Esophagus muscularis mucosa (tissue), 4 donors: ENCODE results near the gene SOAT2.

Source experiments
- CTCF ChIP-seq, 3 experiments: fragments of 200-600 bp in 2 of 3; fragments of 450-650 bp in 1 of 3; sonication (generic) in 2 of 3; IDR thresholded peaks; one replicate each; pipeline ENCODE4 v1.5.1; 2017 to 2019; ENCODE audit warnings: antibody characterized with exemption in 3 of 3, mild to moderate bottlenecking in 2 of 3, moderate library complexity in 1 of 3
- EP300 ChIP-seq: sonication (generic); formaldehyde crosslinking; IDR thresholded peaks from one replicate; pipeline ENCODE4 v1.6.1; 2017; ENCODE audit warnings: antibody characterized with exemption
- POLR2A ChIP-seq: fragments of 450-650 bp; IDR thresholded peaks from one replicate; pipeline ENCODE4 v1.6.1; 2017; ENCODE audit warnings: antibody characterized with exemption, moderate library complexity, mild to moderate bottlenecking, low read depth
- POLR2AphosphoS5 ChIP-seq, 2 donors: sonication (generic); formaldehyde crosslinking; IDR thresholded peaks; one replicate each; pipeline ENCODE4 v1.6.1; 2017; ENCODE audit warnings: antibody characterized with exemption in 2 of 2

DNA sequence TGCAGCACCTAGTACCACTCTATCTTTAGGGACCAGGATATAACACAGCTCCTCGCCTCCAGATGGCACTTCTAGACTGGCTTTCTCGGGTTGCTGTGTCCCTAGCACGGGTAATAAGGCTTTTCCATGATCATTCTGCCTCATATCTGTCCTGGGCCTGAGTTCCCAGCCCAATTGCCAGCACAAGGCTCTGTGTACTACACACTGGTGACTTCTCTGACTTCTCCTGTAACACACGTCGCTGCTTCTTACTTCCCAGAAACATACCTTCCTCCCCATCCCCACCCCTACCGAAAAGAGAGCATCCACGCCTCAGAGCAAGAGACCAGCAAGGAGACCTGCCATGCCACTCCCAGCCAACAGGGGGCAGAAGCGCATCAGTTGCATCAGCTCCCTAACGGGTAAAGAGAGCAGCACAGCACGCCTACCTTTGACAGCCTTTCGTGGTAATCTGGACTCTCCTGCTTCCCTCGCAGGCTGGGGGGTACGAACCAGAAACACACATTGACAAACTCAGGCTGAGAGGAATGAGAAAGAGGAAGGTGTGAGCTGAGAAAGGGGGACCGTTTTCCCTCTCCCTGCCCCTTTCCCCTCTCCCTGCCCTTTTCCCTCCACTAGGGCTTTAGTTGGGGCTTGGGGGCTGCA, 56.0 kb downstream of the SOAT2 start:
- peak in 2 of 3 experiments; percentile 93 to 99 for TF ChIP-seq CTCF (IDR thresholded peaks at IDR 0.05)
- no peak for TF ChIP-seq POLR2A
- no peak for TF ChIP-seq EP300
- peak; percentile 9 to 68 for TF ChIP-seq POLR2AphosphoS5 (IDR thresholded peaks at IDR 0.05)
